ENCODE results near the gene WDR35. TPM values are rescaled to one million over a fixed set of nuclear protein-coding genes. Genes with fewer than 3 reads are reported as not detected.

The WDR35 gene
- total RNA-seq, 2 donors from 2014 or later, result 4.7 to 6.4 TPM

DNA sequence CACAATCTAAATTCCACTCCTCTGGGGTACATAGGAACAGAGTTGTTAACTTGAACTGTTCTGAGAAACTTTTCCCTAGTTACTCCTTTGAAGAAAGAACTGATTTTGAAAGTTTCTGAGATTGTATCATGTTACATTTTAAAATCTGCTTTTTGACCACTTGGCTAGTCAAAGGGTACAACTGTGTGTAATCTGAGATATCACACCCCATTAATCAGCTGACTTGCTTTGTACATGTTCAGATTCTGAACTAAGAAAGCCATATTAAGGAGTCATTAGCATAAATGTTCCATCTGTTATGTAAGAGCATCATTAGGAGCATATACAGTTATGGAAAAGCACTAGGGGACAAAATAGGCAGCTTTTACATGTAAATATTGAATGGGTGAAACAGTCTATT lies 3.8 kb upstream of the WDR35 start:
- no peak overlapping the region for H3K27ac Mint-ChIP-seq
- no peak for ATAC-seq (replicated peaks in 1 of 2)
- peaks cover 15% of the 10 kb centered on the region for H3K4me1 Mint-ChIP-seq (ENCODE audit: low read depth)
- H3K9me3 Mint-ChIP-seq, result no peaks in the 10 kb centered on the region
- peaks cover 0 to 4% of the 10 kb centered on the region in 2 donors for H3K36me3 Mint-ChIP-seq (ENCODE audit: insufficient read depth in 2 of 2)
- peaks cover 26% of the 10 kb centered on the region for H3K27me3 Mint-ChIP-seq (ENCODE audit: low read depth)
- DNase-seq, result no peak
- no peak overlapping the region for H3K4me3 Mint-ChIP-seq

DNA sequence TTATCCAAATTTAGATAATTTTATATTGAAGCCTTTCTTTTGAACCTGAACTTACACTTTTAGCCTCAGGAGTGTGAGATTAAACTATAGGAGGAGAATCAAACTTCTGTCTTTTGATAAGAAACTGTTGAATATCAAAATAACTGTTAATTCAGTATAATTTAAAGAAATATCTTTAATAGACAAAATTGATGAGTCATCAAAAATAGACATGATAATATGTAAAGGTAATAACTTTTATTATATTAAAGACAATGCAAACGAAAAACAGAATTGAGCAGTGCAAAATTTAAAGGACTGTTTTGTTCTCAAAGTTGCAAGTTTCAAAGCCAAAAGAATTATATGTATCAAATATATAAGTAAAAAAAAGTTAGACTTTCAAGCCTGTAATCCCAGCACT lies 2.0 kb upstream of the WDR35 start:
- ATAC-seq (replicated peaks in 1 of 2) (no peak), DNase-seq (no peak)
- Mint-ChIP-seq H3K36me3 (ENCODE audit: insufficient read depth in 2 of 2) (peaks cover 0 to 4% of the 10 kb centered on the region in 2 donors), H3K27ac (no peak overlapping the region), H3K27me3 (ENCODE audit: low read depth) (peaks cover 26% of the 10 kb centered on the region), H3K4me1 (ENCODE audit: low read depth) (peaks cover 21% of the 10 kb centered on the region), H3K4me3 (no peak overlapping the region), H3K9me3 (no peaks in the 10 kb centered on the region)

DNA sequence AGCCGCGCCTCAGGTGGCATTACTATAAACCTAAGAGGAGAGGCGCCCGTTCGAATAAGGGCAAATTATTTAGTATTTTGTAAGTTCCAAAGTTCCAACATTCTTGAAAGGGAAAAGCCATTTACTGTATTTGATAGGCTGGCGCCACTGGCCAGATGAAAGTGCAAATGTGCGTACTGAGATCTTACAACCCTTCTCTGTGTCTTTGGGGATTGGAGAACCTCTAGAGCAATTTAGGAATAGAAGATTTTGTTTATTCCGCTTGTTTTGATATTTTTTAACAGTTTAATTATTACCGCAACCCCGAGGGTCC lies 467 bp upstream of the WDR35 start:
- Mint-ChIP-seq H3K27ac (no peak overlapping the region), H3K36me3 (ENCODE audit: insufficient read depth in 2 of 2) (peaks cover 0 to 4% of the 10 kb centered on the region in 2 donors)
- no peak for ATAC-seq (replicated peaks in 1 of 2)

DNA sequence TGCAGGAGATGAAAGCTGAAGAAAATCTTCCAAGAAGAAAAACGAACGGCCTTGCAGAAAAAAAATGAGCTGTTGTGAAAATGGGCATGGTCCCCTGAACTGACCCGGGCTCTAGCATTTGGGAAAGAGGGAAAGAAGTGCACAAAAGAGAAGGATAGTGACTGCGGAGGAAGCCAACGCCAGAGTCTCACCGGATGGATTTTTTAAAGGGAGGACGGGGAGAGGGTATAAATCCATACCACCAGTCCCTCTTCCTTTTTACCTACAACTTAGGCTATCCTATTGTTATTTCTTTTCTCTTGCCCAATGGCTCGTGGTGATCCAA lies 601 bp downstream of the WDR35 start:
- ATAC-seq (replicated peaks in 1 of 2), result no peak
- Mint-ChIP-seq H3K36me3 (ENCODE audit: insufficient read depth in 2 of 2) (peaks cover 0 to 4% of the 10 kb centered on the region in 2 donors), H3K4me1 (ENCODE audit: low read depth) (peaks cover 21% of the 10 kb centered on the region), H3K4me3 (peak overlapping the region; percentile 94 to 98), H3K27me3 (ENCODE audit: low read depth) (peaks cover 25% of the 10 kb centered on the region), H3K9me3 (no peaks in the 10 kb centered on the region), H3K27ac (peak overlapping the region; percentile 92)
- DNase-seq, result no peak

More for the DNA sequence above, 467 bp upstream of the WDR35 start:
- peaks cover 21% of the 10 kb centered on the region for H3K4me1 Mint-ChIP-seq (ENCODE audit: low read depth)
- no peak for DNase-seq
- peak overlapping the region; percentile 94 to 98 for H3K4me3 Mint-ChIP-seq
- H3K27me3 Mint-ChIP-seq (ENCODE audit: low read depth), result peaks cover 26% of the 10 kb centered on the region
- H3K9me3 Mint-ChIP-seq, result no peaks in the 10 kb centered on the region

DNA sequence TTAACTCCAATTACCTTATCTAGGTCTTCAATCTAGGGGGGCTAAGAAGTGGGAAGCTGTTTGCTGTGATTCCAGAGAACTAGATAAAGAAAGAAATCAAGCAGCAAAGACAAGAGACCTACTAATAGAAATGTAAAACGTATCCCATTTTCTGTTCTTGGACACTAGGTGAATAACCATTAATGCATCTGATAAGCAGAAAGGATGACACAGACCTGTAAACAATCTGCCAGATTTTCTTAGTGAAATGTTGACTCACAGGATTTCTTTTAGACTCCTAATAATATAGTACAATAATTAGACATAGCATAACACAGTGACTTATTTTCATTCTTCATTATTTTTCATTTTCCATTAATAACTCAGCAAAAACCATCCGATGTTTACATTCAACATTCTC lies 1.3 kb downstream of the WDR35 start:
- Mint-ChIP-seq H3K4me3 (peak overlapping the region; percentile 94 to 98), H3K9me3 (no peaks in the 10 kb centered on the region), H3K4me1 (ENCODE audit: low read depth) (peaks cover 21% of the 10 kb centered on the region), H3K27ac (peak overlapping the region; percentile 92), H3K27me3 (ENCODE audit: low read depth) (peaks cover 18% of the 10 kb centered on the region), H3K36me3 (ENCODE audit: insufficient read depth in 2 of 2) (peaks cover 0 to 4% of the 10 kb centered on the region in 2 donors)
- DNase-seq (no peak), ATAC-seq (replicated peaks in 1 of 2) (no peak)

DNA sequence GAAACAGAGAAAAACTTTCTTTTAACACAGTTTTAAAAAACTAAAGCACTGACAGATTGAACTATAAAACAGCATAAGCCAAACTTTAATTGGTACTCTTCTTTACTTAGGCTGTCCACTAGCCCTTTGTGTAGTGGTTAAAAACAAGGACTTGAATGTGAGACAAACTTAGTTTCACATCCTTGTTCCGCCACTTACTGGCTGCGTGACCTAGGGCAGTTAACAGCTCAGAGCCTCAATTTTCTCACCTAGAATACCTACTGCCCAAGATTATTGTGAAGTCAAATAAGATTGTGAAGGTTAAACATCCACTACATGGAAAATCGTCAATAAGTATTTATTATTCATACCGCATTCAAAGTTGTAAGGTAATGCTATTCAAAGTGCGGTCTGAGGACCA lies 2.0 kb downstream of the WDR35 start:
- H3K4me3 Mint-ChIP-seq, result peak overlapping the region in 1 of 2 donors; percentile 98
- H3K4me1 Mint-ChIP-seq (ENCODE audit: low read depth), result peaks cover 25% of the 10 kb centered on the region
- peaks cover 12% of the 10 kb centered on the region for H3K27me3 Mint-ChIP-seq (ENCODE audit: low read depth)
- H3K36me3 Mint-ChIP-seq (ENCODE audit: insufficient read depth in 2 of 2), result peaks cover 2 to 4% of the 10 kb centered on the region in 2 donors
- no peak for ATAC-seq (replicated peaks in 1 of 2)
- H3K27ac Mint-ChIP-seq, result no peak overlapping the region
- H3K9me3 Mint-ChIP-seq, result no peaks in the 10 kb centered on the region
- DNase-seq, result no peak

DNA sequence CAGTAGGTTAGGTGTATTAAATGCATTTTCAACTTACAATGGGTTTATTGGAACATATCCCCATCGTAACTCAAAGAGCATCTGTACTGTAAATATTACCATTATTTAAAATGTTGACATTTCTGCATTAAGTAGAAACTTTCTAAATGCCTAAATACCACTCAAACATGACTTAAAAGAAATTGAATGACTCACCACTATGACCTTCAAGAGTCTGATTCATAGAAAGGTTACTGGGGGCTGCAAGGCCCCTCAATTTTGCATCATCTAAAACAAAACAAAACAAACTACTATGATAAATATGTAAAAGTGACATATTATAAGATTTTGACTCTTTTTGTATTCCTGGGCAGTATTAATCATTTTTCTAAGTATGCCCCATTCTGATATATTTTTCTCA lies 7.6 kb downstream of the WDR35 start:
- H3K36me3 Mint-ChIP-seq (ENCODE audit: insufficient read depth in 2 of 2), result peaks cover 0 to 6% of the 10 kb centered on the region in 2 donors
- peaks cover 12% of the 10 kb centered on the region for H3K4me1 Mint-ChIP-seq (ENCODE audit: low read depth)
- no peaks in the 10 kb centered on the region for H3K9me3 Mint-ChIP-seq
- no peak for DNase-seq
- H3K4me3 Mint-ChIP-seq, result no peak overlapping the region
- H3K27me3 Mint-ChIP-seq (ENCODE audit: low read depth), result no peaks in the 10 kb centered on the region
- ATAC-seq (replicated peaks in 1 of 2), result peak; percentile 51 to 58
- H3K27ac Mint-ChIP-seq, result no peak overlapping the region

DNA sequence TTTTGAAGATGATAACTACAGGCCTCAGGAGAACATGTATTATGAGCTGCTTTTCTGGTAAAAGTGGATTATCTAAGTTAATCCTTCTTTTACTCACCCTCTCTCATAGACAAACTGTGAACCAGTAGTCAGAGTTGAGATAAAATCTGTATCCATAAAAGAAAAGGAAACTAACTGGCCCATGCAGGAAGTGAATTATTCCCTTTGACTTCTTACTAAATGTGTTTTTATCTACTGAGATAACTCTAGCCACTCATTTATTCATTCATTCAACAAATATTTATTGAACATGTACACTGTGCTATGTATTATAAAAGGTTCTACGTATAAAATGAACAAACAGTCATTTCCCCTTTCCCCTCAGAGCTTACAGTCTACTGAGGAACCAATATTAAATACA lies 10.0 kb downstream of the WDR35 start:
- Mint-ChIP-seq H3K27me3 (ENCODE audit: low read depth) (no peaks in the 10 kb centered on the region), H3K4me3 (no peak overlapping the region), H3K27ac (no peak overlapping the region), H3K9me3 (no peaks in the 10 kb centered on the region), H3K4me1 (ENCODE audit: low read depth) (peaks cover 12% of the 10 kb centered on the region), H3K36me3 (ENCODE audit: insufficient read depth in 2 of 2) (peaks cover 0 to 6% of the 10 kb centered on the region in 2 donors)
- DNase-seq (no peak), ATAC-seq (replicated peaks in 1 of 2) (no peak)

DNA sequence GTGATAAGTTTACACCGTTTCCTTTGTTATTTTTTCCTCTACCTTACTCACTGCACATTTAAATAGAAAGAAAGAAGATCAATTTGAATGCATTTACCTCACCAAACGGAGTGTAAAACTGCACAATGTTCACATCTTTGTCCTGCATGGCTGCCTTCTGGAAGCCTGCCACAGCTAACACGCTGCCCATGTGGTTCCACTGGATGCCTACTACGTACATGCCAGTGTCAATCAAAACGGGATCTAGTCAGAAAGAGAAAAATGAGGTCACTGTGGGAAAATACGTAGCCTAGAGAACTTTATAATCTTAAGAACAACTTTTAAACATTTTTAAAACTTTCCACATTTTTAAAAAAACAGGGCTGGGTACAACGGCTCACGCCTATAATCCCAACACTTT lies 16.4 kb downstream of the WDR35 start:
- Mint-ChIP-seq H3K4me1 (ENCODE audit: low read depth) (peaks cover 6% of the 10 kb centered on the region), H3K9me3 (no peaks in the 10 kb centered on the region), H3K27ac (no peak overlapping the region), H3K27me3 (ENCODE audit: low read depth) (no peaks in the 10 kb centered on the region), H3K4me3 (no peak overlapping the region), H3K36me3 (ENCODE audit: insufficient read depth in 2 of 2) (peaks cover 2% of the 10 kb centered on the region in 2 donors)
- ATAC-seq (replicated peaks in 1 of 2) (no peak), DNase-seq (no peak)

DNA sequence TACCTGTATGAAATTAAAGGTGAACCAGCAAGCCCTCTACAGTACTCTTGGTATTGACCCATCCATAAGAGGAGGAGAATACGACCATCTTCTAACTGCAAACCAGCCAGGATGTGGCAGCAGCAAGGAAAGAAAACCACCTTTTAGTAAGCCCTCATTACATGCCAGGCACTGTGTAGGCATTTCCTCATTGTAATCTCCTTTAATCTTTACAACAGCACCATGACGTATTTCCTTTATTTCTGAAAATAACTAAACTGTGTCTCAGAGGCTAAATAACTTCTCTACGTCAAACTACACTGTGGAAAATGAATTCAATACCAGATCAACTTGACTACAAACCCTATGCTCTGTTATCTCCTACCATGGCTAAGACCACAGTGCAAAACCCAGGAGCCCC lies 18.2 kb downstream of the WDR35 start:
- no peaks in the 10 kb centered on the region for H3K9me3 Mint-ChIP-seq
- peaks cover 2% of the 10 kb centered on the region in 2 donors for H3K36me3 Mint-ChIP-seq (ENCODE audit: insufficient read depth in 2 of 2)
- H3K27me3 Mint-ChIP-seq (ENCODE audit: low read depth), result no peaks in the 10 kb centered on the region
- peak; percentile 47 to 74 for ATAC-seq (replicated peaks in 1 of 2)
- peaks cover 6% of the 10 kb centered on the region for H3K4me1 Mint-ChIP-seq (ENCODE audit: low read depth)
- H3K4me3 Mint-ChIP-seq, result no peak overlapping the region
- no peak for DNase-seq
- H3K27ac Mint-ChIP-seq, result peak overlapping the region; percentile 93

DNA sequence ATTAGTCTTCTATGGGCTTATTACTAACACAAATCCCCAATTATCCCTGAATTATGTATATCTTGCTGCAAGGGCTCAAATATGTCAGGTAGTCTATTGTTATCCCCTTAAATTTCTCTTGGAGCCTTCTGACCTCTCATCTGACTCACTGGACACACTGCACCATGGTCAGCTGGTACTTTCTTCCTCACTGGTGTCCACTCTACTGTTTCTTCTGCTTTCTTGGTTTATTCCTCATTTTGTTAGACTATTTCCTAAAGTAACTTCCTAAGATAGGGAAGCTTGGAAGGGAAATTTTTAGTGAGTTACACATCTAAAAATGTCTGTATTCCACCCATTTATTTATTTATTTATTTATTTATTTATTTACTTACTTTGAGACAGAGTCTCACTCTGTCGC lies 26.5 kb downstream of the WDR35 start:
- ATAC-seq (replicated peaks in 1 of 2) (no peak), DNase-seq (no peak)
- Mint-ChIP-seq H3K27ac (no peak overlapping the region), H3K36me3 (ENCODE audit: insufficient read depth in 2 of 2) (peaks cover 2 to 6% of the 10 kb centered on the region in 2 donors), H3K9me3 (no peaks in the 10 kb centered on the region), H3K27me3 (ENCODE audit: low read depth) (no peaks in the 10 kb centered on the region), H3K4me3 (no peak overlapping the region), H3K4me1 (ENCODE audit: low read depth) (no peaks in the 10 kb centered on the region)

DNA sequence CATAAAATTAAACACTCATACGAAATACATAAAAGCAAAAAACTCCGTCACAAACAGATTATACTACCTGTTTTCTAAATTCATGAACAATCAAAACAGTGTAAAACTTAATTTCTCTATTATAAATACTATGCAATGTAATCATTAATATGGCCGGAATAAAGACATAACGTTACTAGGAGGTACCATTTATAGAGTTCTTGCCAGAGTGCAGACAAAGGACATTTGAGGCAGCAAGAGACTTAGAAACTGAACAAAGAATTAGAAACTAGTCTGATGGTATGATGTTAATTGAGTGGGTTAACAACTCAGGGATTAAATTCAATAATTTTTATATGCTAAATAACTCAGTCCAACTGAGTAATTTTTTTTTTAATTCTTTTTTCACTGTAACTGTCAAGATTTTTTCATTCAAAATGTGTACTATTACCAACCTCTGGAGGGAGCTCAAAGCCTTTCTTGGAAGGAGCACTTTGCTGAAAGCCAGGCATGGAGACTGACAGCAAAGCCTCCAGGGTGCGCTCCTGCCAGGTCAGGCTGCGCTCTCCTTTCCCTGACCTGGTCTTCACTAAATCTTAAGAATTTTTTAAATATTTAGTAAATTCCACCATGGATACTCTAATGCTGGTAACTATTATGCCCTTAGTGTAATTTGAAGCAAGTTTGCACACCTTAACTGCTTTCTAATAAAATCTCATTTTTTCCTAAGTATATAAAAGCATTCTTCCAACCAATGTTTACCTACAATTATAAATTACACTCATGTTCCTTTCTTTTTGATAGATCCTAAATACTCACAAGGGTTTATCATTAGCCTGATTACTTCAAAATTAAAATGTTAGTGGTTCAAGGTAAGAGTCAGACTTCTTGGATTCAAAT lies 34.1 kb downstream of the WDR35 start:
- ATAC-seq (replicated peaks in 1 of 2) (peak; percentile 78), DNase-seq (peak; percentile 51 to 55)
- H3K4me3 Mint-ChIP-seq, result no peak overlapping the region
- no peaks in the 10 kb centered on the region for H3K27me3 Mint-ChIP-seq (ENCODE audit: low read depth)
- H3K27ac Mint-ChIP-seq, result no peak overlapping the region
- no peaks in the 10 kb centered on the region for H3K36me3 Mint-ChIP-seq (ENCODE audit: insufficient read depth in 2 of 2)
- H3K4me1 Mint-ChIP-seq (ENCODE audit: low read depth), result no peaks in the 10 kb centered on the region
- no peaks in the 10 kb centered on the region for H3K9me3 Mint-ChIP-seq

DNA sequence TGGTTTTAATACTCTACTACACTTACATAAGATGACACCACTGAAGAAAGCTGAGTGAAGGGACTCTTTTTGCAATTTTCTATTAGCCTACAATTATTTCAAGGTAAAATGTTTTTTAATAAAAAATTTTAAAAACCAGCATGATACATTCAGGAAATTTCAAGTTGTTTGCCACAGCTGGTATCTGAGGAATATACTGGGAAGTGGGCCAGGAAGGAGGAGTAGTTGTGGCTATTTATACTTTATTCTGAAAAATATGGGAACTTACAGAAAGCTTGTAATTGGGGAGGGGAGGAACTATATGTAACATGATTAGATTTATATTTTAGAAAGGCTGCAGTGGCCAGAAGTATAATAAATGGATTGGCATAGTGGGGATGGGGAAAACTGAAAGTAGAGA lies 40.8 kb downstream of the WDR35 start:
- Mint-ChIP-seq H3K4me3 (no peak overlapping the region), H3K9me3 (no peaks in the 10 kb centered on the region), H3K36me3 (ENCODE audit: insufficient read depth in 2 of 2) (peaks cover 0 to 1% of the 10 kb centered on the region in 2 donors), H3K27me3 (ENCODE audit: low read depth) (no peaks in the 10 kb centered on the region), H3K27ac (no peak overlapping the region), H3K4me1 (ENCODE audit: low read depth) (no peaks in the 10 kb centered on the region)
- no peak for DNase-seq
- no peak for ATAC-seq (replicated peaks in 1 of 2)
